NCI-H345 (cell line): ENCODE data around the gene ITGB4.

ENCODE experiments used
- DNase-seq: peaks from one replicate; lab custom pipeline; 2025; lab: John Stamatoyannopoulos, UW

ITGB4 gene

GRCh38 chr17:75720656-75721462 lies at the start of gene ITGB4:
TSS of gene ITGB4 (plus strand) at chr17:75721459. CDS start at chr17:75724704, 3,245 bp downstream.
- peak; percentile 41 for DNase-seq

- DNase-seq: no peak
Observed at GRCh38 chr17:75672011-75672410, 49.2 kb upstream of the ITGB4 start.

GRCh38 chr17:75673487-75673886 lies 47.8 kb upstream of the ITGB4 start:
- no peak for DNase-seq

- DNase-seq: no peak
Observed at GRCh38 chr17:75676461-75676860, 44.8 kb upstream of the ITGB4 start.

DNA sequence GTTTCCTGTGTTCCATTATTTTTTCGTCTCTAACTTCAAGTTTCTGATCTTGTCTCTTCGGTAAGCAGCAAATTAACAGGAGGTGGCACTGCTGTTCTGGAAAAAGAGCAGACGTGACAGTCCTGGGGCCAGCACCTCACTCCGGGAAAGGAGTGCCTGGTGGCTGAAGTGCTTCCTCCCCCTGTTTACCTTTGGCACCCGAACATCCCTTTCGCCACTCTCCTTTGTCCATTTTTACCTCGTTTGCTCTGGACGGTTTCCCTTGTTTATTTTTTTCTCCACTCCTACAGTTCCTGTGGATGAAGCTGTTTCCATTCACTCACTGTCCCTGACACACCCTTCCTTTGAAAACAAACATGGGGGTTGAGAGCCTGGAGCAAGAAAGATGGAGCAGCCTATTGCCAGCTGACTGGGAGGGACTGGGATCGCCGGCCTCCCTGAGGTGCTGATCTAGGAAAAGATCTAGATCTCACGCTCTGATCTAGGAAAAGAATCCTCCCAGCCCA lies 41.5 kb upstream of the ITGB4 start:
- no peak for DNase-seq

DNA sequence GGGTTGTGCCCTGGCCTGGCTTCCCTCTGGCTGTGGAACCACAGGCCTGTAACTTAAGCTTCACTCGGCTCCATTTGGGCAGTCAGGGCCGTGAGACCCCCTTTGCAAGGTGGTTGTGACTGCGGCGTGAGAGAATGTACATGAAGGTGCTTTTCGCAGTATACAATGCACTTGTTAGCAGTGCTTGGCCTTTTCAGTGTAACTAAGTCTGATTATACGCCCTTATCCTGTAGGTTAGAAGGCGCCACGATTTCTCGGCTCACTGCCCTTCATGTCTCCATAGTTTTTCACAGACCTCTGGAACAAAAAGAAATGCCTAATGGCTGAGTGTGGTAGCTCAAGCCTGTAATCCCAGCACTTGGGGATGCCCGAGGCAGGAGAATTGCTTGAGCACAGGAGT lies 40.8 kb upstream of the ITGB4 start:
- no peak for DNase-seq

GRCh38 chr17:75681289-75681688 lies 40.0 kb upstream of the ITGB4 start:
- DNase-seq: no peak

DNA sequence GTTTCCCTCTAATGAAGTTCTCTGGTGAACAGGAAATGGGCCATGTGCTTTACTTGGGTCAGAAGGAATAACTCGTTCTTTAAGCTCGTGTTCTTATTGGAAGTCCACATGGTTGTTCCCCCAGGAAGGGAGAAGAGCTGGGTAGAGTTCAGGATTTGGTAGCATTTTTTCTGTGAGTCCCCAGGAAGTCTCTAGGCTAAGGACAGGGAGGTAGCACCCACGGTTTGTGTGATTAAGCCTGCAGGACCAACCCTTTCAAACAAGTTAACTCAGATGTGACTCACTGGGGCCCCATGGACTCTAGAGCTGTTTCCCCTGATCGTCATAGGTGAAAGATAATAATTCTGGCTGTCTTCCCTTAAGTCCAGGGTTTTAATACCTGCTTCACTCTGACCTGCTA lies 37.7 kb upstream of the ITGB4 start:
- DNase-seq: no peak

DNA sequence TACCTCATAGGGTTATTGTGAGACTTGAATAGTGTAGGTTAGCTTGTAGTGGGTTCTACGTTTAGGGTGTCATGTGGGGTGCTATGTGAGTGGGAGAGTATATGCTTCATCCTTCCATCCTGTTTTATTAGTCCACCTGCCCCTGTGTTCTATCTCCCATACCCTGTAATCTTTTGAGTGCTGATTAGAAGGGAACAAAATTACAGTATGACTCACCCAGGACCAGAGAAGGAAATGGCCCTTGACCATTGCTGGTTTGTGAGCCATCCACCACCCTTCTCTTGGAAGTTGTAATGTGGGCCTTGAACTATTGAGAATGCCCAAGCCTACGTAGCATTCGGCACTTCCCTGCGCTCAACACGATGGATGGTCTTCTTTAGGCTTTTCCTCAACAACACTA lies 37.0 kb upstream of the ITGB4 start:
- DNase-seq: no peak

GRCh38 chr17:75684924-75685323 lies 36.3 kb upstream of the ITGB4 start:
- DNase-seq: no peak

- no peak for DNase-seq
Observed at GRCh38 chr17:75685499-75685898, 35.8 kb upstream of the ITGB4 start.

DNA sequence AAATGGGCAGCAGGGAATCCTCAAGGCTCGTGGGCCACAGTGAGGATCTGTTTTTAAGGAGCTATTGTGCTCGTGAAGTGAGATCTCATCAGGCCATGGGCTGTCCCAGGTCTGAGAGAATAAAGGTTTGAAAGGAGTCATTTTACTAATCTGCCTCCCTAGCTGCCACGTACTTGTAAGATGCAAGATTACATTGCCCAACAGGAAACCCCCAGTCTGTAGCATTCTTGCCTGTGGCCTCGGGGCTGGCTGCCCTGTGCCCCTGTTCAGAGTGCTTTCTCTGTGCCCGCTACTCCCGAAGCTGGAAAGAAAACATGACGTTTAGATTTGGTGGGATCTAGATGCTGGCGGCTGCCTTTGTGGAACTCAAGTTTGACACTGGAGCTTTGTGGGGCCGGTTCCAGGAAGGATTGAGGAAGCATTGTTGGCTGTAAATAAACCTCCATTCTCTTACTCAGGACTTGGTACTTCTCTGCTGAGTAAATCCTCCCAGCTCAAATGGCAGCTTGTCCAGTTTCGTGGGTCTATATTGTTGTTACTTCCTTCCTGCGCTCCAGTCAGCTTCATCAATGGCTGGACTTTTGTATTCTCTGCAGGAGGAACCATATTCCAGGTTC lies 32.9 kb upstream of the ITGB4 start:
- DNase-seq: no peak

DNA sequence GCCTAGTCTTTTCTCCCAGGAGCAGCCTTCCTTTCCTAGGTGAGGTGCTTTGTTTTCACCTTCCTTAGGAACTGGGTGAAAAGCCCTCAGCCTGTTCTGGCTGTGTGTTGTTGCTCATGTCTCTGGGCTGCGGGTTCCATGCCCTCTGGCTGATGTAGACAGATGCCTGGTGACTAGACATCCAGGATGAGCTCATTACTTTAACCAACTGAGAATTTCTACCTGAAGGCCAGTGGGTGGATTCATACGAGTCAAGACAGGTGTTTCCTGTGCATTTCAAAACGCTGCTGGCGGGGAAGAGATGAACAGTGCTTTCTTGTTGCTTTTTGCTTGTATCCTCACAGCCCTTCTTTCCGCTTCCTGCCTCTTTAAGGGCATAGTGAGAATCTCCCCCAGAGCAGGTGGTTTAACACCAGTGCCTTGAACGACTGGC lies 31.8 kb upstream of the ITGB4 start:
- no peak for DNase-seq

- DNase-seq: no peak
Observed at GRCh38 chr17:75691371-75691791, 29.9 kb upstream of the ITGB4 start.

DNA sequence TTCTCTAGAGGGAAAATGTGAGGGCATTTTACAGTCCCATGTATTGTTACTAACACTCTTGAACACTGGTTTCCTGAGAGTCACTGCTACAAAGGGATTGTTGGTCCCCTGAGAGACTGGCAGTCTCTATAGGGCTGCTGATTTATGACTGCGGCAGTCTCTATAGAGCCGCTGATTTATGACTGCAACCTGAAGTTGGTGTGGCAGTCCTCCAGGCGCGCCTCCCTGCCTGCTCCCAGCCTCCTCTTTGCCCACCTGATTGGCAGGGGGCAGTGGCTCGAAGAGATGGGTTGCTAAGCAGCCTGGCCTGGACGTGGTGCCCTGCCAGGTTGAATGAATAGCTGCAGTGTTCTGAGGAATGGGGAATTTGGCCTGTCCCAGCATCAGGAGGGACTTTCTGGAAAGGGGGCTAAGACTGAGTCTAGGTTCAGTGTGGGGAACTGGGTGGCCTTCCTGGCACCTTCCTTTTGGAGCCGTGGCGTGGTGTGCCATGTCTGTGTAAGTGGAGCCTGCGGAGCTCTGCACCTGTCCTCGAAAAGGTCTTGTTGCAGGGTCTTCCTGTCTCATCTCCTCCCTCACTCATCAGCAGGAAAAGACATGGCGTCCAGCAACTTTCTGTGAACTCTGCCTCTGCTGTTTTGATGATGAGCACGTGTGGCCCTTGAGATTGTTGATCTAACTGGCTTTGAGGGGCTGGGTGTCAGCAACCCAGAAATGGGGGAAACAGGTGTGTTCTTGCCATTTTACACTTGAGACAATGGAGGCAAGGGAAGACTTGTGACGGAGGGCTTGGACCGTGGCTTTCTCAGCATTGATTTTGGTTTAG lies 29.2 kb upstream of the ITGB4 start:
- DNase-seq: no peak

- DNase-seq: no peak
Observed at GRCh38 chr17:75692976-75693375, 28.3 kb upstream of the ITGB4 start.

DNA sequence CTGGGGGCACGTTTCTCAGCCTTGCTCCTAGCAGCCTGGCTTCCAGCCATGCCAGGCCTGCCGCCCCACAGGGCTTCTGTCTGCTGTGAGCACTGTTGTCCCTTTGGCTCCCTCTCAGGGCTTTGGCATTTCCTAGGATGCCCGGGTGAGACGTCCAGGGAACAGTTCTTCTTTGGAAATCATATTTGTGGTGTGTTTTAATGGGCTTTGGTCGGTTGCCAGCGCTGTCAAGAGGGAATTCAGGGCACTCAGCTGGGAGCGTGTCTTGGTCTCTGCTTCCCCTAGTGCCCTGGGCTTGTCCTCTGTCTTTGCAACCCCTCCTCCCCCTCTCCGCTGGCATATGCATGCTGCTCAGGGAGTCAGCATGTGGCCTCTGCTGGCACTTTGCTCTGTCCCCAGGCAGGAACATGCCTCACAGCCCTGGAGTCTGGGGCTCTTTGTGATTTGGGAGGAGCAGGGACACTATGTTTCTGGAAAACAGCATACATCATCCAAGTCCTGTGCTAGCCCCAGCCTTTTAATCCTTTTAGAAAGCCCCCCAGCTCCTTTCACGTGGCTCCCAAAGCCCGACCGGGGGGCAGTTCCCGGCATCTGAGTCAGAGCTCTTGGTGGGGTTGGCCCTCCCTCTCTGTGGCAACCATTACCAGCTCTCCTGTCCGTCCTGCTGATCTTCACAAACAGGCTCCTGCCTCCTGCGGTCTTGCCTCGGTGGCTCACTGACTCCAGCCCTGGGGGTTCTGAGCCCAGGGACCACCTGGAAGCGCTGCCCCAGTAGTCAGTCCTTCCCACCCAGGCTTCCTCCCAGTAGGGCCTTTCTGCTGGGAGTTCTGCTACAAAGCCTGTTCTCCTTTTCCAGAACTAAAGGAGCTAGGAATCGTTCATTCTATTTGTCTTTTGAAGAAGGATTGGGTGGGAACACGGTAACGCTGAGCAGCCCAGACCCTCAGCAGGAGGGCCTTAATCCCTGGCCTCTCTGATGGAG lies 27.5 kb upstream of the ITGB4 start:
- DNase-seq: no peak

DNA sequence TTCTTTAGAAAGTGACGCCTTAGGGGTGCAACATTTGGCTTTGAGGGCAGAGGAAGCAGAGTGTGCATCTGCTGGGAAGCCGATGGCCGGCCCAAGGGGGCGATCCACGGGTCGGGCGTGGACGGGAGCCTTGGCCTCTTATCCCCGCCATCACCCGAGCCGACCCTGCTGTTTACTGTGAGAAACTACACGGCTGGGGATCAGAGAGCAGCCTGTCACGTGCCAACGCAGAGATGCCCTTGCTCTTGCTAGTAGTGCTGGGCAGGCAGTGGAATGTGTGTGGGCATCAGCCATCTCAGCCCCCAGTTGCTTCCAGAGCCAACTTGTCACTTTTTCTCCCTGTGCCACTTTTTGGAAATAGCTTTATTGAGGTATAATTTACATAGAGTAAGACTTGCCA lies 26.7 kb upstream of the ITGB4 start:
- DNase-seq: no peak

- no peak for DNase-seq
Observed at GRCh38 chr17:75695141-75695829, 26.0 kb upstream of the ITGB4 start.

DNA sequence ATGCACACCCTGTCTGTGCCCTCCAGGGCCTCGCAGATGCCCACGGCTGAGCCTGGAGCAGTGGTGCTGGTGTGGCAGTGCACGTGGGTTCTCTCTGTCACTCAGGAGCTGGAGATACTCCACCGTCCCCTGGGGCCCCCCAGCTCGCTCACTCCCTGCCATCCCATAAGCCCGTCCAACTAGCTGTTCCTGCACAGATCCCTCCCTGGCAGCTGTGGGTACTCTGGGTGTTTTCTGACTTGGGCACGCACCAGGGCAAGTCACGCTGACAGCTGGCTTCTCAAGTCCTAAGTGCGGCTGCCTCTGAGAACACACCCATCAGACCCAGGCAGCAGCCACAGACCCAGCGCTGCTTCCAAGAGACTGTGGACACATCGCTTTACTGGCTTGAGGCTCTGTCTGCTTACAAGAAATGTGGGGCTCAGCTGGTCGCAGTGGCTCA lies 25.4 kb upstream of the ITGB4 start:
- no peak for DNase-seq
